Right renal cortex interstitium (tissue), 3 donors: Measurements from ENCODE around the gene FGFR2. TPM values are rescaled to one million over a fixed set of nuclear protein-coding genes. Genes with fewer than 3 reads are reported as not detected.

Experiments used
- DNase-seq, 3 donors: peaks; one replicate each; pipeline ENCODE4 v3.0.0-alpha.2; 2013; ENCODE audit warnings: low read depth in 3 of 3, low spot score in 2 of 3
- polyA plus RNA-seq, 3 donors: library from polyadenylated mRNA; unstranded; fragments of 120-200 nt; gene quantifications; one replicate each; pipeline ENCODE4 v1.2.1, GENCODE V29; 2013; ENCODE audit not compliant: insufficient read length in 3 of 3

Gene FGFR2
- polyA plus RNA-seq, 3 donors: 96.1 to 106 (median 102) TPM

DNA sequence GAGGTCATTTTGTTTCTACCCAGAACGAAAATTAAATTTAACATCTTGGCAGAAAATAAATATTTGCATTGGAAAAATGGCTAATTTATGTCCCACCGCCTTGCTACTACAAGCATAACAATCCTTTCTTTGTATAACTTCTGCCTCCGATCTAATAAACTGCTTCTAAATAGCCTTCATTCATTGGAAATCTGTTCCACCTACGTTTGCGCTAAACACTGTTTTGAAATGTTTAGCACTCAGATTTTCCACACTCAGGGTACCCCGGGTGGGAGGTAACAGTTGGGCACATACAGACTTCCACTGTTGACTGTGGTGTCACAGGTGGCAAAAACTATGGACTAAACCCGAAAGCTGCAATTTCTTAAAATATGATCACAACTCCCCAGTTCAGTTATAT is 96.4 kb downstream of the FGFR2 start:
- DNase-seq: no peak

DNA sequence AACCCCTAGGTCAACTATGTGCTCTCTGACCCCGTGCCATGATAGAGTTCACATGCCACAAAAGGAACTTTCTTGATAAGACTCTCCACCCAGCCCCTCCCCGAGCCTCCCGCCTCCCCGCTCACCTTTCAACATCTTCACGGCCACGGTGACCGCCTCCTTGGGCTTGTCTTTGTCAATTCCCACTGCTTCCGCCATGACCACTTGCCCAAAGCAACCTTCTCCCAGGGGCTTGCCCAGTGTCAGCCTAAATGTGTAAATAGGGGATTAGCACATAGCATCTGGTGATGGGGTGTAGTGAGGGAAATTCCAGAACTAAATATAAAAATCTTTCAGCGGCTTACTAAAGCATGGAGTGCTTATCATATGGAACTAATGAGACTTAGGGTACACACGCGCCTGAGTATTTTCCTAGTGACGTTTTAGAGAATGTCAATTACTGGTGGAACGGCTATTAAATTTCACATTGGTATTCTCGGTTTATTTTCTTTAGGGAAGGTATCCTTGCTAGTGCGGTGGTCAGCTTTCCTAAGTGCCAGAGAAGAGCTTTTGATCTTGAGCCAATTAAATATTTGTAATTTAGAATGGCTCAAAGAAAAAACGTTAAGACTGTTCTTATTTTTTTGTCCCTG is 97.4 kb downstream of the FGFR2 start:
- no peak for DNase-seq

DNA sequence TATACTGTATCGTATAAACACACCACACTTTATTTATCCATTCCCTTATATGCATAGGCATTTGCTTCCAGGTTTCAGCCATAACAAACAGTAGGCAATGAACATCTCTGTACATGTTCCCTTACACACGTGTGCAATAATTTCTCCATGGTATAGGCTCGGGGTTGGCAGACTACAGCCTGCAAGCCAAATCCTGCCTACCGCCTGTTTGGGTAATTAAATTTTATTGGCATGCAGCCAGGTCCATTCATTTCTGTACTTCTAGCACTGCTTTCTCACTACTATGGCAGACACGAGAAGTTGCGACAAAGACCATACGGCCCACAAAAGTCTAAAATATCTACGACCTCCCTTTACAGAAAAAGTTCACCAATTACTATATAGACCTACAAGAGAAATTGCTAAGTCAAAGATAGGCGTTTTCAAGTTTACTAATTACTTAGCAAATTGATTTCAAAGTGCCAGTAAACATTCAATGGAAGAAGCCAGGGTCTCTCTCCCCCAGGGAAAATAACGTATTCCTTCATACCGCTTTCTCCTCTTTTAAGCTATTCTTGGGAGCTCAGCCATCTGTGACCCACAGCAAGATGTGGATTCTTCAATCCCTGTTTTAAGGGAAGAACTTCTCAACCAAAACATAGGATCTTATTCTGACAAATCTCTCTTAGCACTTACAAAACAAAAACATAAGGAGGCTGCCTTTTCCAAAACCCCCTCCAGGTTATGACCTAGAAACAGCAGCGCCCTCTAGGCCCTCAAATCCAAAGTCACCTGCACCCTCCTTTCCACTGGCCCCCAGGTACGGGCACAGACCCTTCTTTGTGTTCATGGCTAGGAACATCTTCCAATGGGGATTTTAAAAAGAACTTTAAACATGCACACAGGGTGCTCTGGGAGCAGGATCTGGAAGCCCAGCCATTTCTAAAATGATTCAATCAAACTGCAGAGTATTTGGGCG is 100.5 kb downstream of the FGFR2 start:
- no peak for DNase-seq

DNA sequence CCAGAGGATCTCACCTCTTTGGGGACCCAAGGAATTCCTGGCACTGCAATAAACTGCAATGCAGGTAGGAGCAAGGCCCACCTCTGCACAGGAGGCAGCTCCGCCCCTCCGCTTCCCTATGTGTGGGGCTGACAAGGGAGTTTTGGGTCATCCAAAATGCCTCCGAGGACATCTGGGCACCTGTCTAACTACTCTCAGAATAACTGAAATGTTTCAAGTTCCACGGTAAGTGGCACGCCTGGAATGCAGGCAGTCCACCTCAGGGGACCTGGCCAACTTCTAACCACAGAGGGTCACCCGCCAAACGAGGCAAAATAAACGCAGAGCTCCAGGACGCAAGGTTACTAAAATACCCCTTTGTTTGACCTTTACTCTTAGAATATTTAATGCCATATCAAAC is 102.5 kb downstream of the FGFR2 start:
- DNase-seq: no peak

DNA sequence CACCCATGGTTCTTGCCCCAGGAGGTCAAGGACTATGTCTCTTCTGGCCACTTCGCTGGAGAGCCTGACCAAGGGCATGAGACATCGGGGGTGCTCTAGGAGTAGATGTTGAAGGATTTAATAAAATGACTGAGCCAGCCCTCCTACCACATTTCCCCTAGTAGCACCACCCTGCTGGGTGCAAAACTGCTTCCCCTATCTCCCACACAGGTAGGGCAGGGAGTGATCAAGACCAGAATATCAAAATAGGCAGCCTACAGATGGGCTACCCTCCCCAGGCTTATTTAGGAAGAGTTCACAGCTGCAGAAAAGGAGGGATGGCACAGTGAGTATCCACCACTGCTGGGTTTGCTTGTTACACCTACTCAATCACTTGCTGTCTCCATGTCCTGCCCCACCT is 103.9 kb downstream of the FGFR2 start:
- no peak for DNase-seq

DNA sequence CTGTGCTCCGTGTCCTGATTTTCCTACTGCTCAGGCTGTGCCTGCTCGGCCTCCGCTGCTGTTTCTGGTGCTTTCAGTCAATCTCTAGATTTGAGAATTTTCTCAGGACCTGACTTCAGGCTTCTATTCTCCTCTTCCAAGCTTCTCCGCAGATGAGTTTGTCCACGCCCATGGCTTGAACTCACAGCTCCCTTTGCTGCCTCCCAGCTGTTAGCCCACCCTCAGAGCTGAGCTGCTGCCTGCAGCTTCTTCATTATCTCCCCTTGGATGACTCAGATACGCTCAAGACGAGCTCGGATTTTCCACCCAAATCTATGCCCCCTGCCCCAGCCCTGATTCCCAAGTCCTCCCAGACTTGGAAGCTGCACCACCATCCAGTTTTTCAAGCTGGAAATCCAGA is 104.7 kb downstream of the FGFR2 start:
- DNase-seq: no peak

DNA sequence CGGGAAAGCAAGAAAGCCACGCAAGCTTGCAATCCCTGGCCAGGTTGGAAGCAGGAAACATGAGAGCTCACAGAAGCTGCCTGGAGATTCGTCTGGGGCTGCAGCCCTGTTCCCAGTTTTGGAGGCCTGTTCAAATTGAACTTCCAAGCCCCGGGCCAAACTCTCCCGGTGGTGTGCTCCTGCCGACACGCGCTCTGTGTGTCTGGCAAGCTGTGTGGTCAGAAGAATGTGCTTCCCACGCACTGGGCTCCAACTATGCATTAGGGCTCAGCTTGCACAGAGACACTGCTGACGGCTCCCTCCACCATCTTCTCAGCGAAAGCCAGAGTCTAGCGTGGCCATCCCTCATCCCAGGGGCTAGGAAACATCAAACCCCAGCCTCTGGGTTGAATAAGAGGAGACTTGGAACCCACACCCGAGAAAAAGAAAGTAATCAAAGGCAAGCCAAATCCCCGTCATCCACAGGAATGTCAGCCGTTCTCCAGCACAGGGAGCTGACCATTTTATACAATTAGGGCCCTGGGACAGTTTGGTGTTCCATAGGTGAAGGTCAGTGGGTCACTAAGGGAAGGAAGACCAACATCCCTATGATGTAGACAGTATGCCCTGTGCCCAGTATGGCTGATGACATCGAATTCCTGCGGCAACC is 107.2 kb downstream of the FGFR2 start:
- no peak for DNase-seq

DNA sequence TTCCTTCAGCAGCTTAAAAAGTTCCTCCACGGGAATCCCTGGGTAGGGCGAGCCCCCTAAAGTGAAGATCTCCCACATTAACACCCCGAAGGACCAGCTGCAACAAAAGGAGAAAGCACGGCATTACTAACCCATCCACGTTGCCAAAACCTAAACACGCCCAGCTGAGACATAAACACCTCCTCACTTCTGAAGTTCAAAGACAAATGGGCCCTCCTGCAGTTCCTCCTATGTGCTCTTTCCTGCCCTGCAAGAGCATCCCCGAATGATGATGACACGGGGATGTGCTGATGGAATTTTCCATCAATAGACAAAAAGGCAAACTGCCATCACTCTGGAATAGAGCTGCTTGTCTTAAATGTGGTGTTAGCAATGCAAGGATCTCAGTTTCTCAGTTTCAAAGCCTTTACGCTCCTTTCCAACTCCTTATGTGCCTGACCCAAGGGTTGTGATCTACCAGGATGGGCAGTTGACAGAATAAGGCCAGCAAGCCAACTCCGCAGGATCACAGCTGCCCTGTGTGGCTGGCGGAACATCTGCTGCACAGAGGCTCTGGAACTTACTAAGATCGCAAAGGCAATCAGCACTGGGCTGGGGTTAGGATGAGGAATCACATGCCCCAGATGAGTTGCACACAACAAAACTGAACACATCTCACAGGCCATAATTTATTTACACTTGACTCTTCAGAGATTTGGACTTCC is 112.7 kb downstream of the FGFR2 start:
- no peak for DNase-seq

DNA sequence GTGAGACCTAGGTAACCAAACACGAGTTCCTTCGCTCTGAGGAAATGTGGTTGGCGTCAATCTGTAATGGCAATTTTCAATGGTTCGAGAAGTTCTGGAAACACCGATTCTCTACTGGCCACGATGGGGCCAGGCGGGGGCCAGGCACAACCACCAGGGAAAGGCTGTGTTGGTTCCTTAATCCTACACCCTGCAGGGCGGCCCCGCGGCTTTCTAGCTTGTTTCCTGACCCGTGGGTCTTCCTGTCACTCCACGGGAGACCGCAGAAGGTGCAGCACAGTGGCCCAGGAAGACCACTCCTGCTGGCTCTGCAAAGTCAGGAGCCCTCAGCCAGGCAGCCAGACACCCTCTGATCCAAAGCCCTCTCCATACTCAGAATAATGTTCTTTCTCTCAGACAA is 113.4 kb downstream of the FGFR2 start:
- no peak for DNase-seq

DNA sequence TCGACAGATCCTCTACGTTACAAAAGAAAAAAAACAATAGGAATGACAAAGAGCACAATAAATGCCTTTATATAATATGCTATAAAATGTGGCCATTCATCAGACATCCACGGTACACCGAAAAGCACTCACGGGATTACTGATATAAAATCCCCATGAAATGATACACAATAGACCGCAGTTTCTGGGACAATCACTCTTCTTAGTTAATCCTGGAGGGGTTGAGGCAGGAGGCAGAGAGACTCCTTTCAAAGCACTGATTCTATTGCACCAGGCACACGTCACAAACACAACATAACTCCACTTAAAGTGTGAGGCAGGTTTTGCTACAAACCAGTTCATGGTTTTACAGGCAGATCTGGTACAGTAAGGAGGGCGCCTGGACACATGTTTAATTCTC is 113.8 kb downstream of the FGFR2 start:
- no peak for DNase-seq

DNA sequence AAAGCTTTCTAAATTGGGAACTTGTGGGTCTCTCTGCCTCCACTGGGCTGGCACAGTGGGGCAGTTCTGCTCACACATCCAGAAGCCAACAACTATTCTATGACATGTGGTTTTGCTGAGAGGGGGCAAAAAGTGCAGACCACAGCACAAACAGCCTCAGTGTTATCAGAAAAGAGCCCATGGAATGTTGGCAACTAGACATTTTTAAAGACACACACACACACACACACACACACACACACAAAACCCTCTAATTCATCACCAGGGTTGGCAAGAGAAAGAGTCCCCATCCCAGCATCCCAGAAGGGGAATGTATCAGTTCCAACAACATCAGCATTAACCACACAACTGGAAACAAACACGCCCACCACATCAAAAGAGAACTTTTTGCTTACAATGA is 117.1 kb downstream of the FGFR2 start:
- DNase-seq: no peak

DNA sequence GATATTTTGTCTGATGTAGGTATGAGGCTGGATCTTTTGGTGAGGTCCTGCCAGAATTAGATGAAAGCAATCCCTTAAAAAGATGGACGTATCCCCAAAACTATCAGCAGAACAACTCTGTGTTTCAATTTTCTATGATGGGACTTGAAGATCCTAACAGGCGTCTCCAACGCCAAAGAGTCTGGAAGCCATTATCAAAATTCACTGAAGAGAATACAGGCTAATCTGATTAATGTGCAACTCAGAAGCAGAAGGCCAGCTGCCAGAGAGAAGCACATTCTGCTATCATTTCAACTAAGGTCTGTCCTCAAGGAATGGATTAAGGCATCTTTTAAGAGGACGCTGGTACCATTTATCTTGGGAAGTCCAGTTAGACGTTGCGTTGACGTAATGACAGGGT is 119.7 kb downstream of the FGFR2 start:
- no peak for DNase-seq

DNA sequence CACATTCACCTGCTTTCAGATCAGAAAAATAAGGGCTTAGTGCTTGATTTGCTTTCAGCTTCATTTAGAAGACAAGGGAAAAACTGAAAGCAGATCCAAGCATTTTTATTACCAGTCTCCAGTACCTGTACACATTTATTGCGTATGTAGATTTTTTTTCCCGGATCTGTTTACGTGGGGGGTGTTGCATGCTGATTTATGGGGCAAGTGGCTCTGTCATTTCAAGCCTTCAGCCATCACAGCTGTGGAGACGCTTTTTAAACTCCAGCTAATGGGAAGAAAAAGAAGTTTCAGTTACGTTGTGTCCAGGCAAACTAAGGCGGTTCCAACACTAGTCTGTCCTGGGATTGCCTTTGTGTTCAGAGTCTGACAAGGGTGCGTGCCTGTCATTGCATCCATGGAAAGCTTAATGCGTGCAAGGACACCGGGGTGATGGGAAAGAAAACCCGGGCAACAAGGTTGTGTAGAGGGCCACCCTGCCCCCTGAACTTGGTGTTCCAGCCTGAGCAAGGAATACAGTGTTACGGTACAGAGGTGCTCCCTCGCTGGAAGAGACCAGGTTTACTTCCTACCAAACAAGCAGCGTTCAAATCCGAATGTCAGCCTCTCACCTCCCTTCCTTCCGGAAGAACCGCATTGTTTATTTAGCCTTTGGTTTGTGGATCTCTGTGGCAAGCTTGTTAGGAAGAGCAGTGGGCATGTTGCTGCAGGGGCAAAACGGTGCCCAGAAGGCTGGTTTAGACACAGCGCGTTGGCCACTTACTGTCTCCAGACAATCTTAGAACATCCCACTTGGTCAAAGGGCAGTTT is 128.2 kb downstream of the FGFR2 start:
- DNase-seq: peak in 2 of 3 donors; percentile 23 to 32

DNA sequence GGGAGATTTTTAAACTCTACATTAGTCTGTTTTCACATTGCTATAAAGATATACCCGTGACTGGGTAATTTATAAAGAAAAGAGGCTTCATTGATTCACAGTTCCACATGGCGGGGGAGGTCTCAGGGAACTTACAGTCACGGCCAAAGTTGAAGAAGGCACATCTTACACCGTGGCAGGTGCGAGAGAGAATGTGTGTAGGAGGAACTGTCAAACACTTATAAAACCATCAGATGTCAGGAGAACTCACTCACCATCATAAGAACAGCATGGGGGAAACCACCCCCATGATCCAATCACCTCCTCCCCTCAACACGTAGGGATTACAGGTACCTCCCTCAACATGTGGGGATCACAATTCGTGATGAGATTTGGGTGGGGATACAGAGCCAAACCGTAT is 129.5 kb downstream of the FGFR2 start:
- no peak for DNase-seq

DNA sequence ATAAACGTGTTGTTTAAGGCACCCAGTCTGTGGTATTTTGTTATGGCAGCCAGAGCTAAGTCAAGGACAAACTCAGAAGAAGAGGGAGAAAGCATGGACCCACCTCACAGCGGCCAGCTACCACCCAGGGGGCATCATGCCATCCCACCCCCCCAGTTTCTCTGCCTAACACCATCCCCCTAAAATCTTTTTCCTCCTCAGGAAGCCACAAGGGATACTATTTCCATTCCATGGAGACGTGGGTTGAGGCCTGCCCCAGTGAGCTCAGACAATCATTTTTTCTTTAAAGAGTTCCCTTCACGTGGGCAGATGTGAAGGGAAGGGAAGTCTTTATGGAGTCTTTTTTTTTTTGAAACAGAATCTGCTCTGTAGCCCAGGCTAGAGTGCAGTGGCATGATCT is 131.8 kb downstream of the FGFR2 start:
- DNase-seq: no peak

DNA sequence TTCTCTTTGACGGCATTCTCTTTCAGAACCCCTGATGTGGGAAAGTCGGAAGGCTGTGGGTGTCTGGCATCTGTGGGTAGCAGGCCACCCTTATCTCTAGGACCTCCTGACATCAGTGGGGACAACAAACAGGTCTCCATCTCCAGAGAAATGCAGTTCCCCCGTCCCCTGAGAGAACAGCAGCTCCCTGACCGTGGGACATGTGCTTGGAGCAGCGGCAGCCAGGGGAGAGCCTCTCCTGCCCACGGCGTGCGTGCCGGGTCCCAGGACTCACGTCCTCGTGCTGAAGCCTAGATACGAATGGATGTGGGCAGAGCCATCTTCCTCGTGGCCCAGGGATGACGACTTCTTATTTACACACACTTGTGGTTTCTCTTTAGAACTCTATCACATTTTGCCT is 133.0 kb downstream of the FGFR2 start:
- no peak for DNase-seq

DNA sequence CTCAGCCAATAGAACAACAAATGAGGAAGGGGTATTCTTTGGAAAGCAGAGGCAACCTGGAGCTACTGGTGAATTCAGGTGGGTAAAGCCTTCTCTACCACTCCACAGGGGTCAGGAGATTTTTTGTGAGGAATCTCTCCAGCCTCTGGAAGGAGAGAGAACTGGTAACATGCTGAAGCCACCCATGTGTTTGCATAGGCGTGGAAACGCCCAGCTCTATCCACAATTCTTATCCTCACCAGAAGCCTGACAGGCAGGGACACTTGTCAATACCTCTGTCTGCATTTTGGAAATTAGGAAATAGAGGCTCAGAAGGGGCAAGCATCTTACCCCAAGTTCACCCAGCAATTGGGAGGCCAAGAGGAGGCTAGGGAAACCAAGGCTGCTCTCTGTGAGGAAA is 133.7 kb downstream of the FGFR2 start:
- no peak for DNase-seq

DNA sequence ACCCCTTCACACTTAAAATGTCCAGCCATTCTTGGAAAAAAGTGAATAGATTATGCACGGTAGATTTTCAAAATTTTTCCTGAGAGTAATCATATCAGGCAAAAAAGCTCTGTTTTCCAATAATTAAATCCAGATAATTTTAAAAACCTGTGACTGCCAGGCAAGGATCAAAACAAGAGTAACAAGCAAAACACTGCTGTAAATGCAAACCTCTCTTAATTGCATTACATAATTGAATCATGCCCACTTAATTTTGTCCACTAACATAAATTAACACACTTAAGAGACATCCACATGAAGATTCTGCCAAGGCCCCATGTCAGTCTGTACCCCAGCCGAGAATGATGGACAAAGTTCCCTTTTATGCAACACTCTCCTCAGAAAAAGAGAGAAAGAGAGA is 135.3 kb downstream of the FGFR2 start:
- DNase-seq: no peak

DNA sequence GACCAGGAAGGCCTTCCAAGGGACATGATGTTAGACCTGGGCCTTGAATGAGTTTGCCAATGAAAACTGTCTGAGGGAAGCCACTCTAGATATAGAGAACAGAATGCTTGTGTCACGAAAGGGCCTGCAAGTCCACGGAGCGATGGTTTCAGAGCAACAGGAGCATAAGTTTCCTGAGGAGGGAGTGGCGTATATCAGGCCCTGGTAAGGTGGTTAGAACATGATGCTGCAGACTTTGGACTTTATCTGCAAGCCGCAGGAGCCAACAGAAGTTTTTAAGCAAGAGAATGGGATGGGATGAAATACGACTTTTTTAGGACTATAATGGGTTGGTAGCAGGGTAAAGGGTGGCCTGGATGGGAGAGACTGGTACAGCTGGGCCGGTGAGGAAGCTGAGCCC is 136.0 kb downstream of the FGFR2 start:
- no peak for DNase-seq

DNA sequence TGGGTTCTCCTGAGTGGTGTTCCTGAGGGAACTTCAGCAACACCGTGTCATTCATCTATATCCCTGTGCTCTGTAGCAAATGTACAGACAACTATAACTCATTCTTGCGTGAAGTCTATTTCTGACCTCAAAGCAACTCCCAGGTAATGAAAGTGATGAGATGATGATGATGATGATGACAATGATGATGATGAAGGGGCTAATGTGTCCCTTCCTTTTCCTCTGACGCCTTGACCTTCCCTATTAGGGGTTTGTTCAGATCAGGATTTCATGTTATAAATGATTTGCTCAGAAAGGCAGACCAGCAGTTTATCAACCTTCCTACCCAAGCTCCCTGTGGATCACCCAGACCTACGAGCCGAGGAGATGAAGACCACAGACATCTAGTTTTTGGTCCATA is 136.9 kb downstream of the FGFR2 start:
- no peak for DNase-seq
